NB4 (cell line): Measurements from ENCODE around the gene NCOA6.

Experiments used
- CTCF ChIP-seq: IDR thresholded peaks from one replicate; pipeline ENCODE4 v1.5.1; 2012; ENCODE audit warnings: low read depth, low read length
- MAX ChIP-seq: IDR thresholded peaks from 2 replicates; pipeline ENCODE4 v1.6.1; 2011; ENCODE audit warnings: low read depth, low read length
- MYC ChIP-seq: IDR thresholded peaks from 2 replicates; pipeline ENCODE4 v1.6.1; 2011; ENCODE audit warnings: low read depth, low read length
- POLR2A ChIP-seq: IDR thresholded peaks from 2 replicates; pipeline ENCODE4 v1.6.1; 2011; ENCODE audit warnings: mild to moderate bottlenecking; ENCODE audit not compliant: insufficient read length; ENCODE audit errors: extremely low read depth

- TF ChIP-seq MAX (no peak), POLR2A (no peak), MYC (no peak), CTCF (no peak)
These were observed 70.8 kb downstream of the NCOA6 start for GRCh38 chr20:34754611-34755010.
